HG03520 (cell line): ENCODE results near the gene SLC9A9.

ENCODE experiments used
- ATAC-seq: cut with Tn5 transposase; IDR thresholded peaks from one replicate; pipeline ENCODE4 v1.9.1; 2021; ENCODE audit warnings: mild to moderate bottlenecking, moderate library complexity; ENCODE audit not compliant: unreplicated experiment

Gene SLC9A9

DNA sequence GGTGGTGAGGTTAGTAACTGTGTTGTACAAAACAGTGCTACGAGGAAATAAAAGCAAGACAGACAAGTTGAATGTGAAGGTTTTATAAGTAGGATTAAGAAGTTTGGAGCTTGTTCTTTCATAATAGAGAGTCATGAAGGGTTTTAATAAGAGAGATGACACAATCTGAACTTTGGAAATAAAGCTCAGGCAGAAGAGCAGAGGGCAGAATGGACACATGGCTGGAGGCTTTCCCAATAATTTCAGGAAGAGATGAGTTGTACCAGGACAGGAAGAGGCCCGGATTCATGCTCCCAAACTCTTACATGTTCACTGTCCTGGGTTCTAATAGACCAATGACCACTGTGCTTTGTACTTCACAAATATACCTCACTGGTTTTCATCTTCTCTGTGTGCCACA lies 194.8 kb downstream of the SLC9A9 start:
- ATAC-seq, result no peak

GRCh38 chr3:143652118-143652517 lies 196.2 kb downstream of the SLC9A9 start:
- no peak for ATAC-seq

DNA sequence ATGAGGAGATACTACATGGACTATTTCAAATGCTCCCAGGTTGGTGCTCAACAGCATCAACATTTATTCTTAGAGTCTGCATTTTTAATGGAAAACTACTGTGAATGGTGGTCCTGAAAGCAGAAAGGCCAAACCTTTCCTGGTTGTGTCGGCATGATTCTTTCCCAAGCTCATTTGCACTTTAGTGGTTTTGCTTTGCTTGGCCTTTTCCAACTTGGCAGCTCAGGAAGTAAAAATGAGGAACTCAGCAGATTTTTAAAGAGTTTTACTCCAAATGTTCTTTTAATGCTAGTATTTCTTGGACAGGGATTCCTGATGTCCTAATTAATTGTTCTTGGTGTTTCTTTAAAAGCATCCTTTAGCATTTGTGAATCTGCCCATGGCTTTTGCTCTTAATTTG lies 197.4 kb downstream of the SLC9A9 start:
- no peak for ATAC-seq

DNA sequence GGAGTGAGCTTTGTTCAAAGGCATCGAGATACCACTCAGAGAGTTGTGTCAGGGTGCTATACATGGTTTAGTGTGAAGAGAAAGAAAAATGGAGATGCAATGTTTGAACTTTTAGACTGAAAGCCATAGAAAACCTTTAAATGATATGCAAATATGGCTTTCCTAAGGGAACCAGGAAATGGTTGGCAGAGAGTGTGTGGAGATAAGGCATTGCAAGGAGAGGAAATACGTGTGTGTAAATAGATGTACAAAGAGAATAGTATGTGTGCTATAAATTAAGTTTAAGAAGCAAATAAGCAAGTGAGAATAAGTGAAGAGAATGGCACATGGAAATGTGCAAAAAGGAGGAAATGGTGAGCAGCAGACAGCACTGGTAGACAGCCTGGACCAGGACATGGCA lies 198.1 kb downstream of the SLC9A9 start:
- no peak for ATAC-seq

DNA sequence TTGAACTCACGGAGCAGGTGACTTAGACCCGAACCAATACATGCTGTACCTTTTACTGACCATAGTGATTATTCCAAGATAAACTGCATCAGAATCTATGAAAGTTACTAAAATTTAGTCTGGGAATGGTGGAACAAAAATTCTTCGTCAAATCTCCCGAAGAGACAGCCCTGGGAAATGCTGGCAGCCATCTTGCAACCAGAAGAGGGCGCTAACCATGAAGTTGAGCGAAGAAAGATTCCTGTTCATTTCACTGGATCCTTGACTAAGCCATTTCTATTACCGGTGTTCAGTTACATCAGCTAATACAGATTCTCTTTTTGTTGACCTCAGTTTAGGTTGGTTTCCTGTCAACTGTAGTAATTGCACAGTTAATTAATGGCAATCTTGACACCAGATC lies 199.6 kb downstream of the SLC9A9 start:
- no peak for ATAC-seq

GRCh38 chr3:143648218-143648617 lies 200.1 kb downstream of the SLC9A9 start:
- ATAC-seq, result no peak

- ATAC-seq, result no peak
These were observed 203.7 kb downstream of the SLC9A9 start for GRCh38 chr3:143644370-143645089.

GRCh38 chr3:143643905-143644304 lies 204.4 kb downstream of the SLC9A9 start:
- ATAC-seq, result no peak

DNA sequence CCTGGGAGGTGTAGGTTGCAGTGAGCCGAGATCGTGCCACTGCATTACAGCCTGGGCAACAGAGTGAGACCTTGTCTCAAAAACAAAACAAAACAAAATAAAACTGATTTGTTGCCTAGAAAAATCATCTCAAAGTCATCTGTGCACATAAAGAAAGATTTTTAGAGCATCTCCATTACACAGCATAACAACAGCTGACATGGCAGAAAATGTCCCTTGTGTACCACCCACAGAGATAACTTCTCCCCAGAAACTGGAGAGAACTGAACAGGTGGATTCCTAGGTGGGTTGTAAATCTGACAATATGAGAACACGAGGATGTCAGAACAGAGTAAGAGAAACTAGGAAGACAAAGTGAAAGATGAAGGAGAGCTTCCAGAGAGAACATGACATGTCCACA lies 207.5 kb downstream of the SLC9A9 start:
- no peak for ATAC-seq

DNA sequence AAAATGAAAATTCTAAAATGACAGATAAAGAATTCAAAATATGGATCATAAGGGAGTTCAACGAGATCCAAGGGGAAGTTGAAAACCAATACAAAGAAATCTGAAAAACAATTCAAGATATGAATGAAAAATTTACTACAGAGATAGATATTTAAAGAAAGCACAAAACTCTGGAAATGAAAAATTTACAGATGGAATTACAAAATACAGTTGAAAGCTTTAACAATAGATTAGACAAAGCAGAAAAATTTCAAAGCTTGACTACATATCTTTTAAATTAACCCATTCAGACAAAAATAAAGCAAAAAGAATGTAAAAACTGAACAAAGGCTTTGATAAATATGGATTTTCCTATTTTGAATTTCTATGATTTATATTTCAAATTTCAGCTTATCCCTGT lies 211.1 kb downstream of the SLC9A9 start:
- ATAC-seq, result no peak

- no peak for ATAC-seq
These were observed 213.3 kb downstream of the SLC9A9 start for GRCh38 chr3:143634991-143635390.

DNA sequence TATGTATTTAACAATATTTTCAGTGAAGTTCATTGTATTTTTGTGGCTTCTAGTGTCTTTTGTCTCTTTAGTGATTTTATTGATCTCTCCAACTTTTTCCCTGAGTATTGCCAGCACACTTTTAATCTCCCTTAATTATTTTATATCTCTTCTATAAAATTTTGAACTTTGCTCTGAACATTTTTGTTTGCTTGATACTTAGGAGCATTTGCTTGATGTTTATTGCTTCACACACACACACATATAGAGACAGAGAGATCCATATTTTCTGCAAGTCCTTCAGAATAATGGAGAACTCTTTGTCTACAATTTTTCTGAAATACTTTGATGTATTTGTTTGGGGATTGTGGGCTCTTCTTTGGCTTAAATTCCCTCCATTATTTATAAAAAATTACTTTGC lies 213.8 kb downstream of the SLC9A9 start:
- no peak for ATAC-seq

DNA sequence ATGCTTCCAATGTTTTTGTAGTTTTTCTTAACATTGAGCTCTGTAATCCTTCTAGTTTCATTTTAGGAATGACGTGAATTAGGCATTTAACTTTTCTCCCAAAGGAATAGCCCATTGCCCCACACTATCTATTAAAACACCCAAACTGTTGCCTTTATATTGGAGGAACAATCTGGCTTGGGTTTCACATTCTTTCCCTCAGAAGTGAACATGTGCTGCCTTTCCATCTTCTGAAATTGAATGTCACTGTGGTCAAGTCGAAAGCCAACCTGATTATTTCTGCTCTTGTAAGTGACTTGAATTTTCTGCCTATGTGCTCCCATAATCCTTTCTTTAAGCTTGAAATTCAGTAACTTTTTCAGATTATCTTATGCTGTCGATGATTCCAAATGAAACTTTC lies 214.5 kb downstream of the SLC9A9 start:
- ATAC-seq, result no peak

GRCh38 chr3:143629726-143630125 lies 218.5 kb downstream of the SLC9A9 start:
- ATAC-seq, result no peak

DNA sequence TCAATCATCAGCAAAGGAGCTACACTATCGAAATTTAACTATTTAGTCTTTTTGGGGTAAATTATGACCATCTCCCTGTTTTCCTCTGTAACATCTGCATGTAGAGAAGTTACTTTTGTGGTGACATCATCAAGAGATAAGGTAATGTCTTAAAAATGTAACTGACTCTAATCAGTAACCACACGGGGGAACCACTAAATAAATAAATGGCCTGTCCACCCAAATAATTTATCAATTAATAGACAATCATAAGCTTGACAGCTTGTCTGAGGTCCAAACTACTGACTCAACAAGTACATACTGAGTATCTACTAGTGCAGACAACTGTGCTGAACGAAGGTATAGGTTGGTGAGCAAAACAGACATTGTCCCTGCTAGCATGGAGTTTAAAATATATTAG lies 219.3 kb downstream of the SLC9A9 start:
- no peak for ATAC-seq

- ATAC-seq, result no peak
These were observed 220.9 kb downstream of the SLC9A9 start for GRCh38 chr3:143627336-143627735.

- ATAC-seq, result no peak
These were observed 229.0 kb downstream of the SLC9A9 start for GRCh38 chr3:143619231-143619630.

- ATAC-seq, result no peak
These were observed 231.2 kb downstream of the SLC9A9 start for GRCh38 chr3:143617050-143617449.

DNA sequence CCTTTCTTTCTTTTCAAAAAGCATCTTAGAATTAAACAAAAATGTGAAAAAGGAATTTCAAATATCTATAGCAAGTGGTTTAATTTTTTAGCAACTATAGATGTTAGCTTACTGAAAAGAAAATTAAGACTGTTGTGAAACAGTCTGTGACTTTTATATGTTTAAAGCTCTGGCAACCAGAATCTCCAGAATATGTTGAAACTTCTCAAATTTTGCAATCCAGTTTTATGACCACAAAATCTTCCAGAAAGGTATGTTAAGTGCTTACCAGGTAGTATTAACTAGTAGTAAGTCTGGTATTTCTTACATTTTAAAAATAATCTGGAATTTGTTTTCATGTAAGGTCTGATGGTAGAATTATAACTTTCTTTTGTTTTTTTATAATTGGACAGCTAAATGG lies 235.0 kb downstream of the SLC9A9 start:
- ATAC-seq, result no peak

DNA sequence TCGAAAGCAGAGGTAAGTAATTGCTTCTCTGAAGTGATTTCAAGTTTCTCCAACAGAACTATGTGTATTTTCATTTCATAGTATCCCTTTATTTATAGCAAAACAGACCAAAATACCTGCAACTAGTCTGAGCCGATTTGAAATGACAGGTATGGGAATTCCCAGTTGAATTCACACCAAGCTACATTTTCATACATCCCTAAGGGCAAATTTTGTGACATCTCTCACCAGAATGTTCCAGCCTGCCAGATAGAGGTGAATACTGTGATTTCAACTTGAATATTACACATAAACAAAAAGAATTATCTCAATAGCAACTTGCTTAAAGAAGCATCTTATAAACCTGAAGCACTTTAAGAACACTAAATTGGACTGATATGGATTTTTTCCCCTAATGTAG lies 235.7 kb downstream of the SLC9A9 start:
- no peak for ATAC-seq

GRCh38 chr3:143608966-143609365 lies 239.3 kb downstream of the SLC9A9 start:
- no peak for ATAC-seq

DNA sequence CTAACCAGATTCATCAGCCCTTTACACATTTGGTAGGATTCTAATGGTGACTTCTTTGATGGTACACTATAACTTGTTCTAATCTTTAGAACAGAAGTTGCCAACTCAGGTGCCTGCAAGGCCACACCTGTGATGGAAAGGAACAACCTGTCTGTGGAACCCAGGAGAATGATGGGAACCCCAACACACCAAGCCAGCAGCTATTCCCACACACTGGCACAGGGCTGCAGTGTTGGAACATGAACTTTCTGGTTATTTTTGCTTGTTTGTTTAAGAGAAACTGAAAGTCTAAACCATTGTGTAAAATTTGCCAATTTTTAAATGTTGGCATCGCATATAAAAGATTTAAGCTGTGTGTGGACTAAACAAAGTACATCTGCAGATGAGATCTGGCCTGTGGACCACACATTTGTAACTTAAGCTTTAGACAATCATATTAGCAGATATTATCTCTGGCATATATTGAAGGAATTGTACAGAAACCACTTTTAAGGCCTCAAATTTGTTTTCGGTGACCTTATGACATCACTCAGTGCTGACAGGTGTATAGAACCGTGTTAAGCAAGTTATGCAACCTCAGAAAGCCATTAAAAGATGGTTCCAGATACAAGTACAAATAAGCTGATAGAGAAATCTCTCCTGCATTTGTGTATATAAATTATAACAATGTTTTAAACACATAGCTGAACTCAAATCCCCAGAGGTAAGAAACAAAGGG lies 242.9 kb downstream of the SLC9A9 start:
- ATAC-seq, result no peak
